Peyer's patch (tissue), 4 donors: Measurements from ENCODE around the gene TECPR2.

Experiments
- CTCF ChIP-seq, 6 experiments: fragments of 450-650 bp in 4 of 6; fragments of 200-600 bp in 2 of 6; sonication (generic) in 1 of 6; IDR thresholded peaks; one replicate each; pipeline ENCODE4 v1.5.1; 2017 to 2019; ENCODE audit warnings: antibody characterized with exemption in 6 of 6, mild to moderate bottlenecking in 3 of 6, moderate library complexity in 1 of 6
- POLR2A ChIP-seq, 2 donors: fragments of 450-650 bp; IDR thresholded peaks; one replicate each; pipeline ENCODE4 v1.5.1; 2017; ENCODE audit warnings: antibody characterized with exemption in 2 of 2, mild to moderate bottlenecking in 2 of 2, moderate library complexity in 2 of 2

- TF ChIP-seq CTCF (IDR thresholded peaks at IDR 0.05): no peak
- no peak for TF ChIP-seq POLR2A (IDR thresholded peaks at IDR 0.05)
These were observed 119.1 kb downstream of the TECPR2 start for GRCh38 chr14:102481791-102482238.
